NCI-H82 treated with DMSO at 0.1 percent for 48 hours (cell line): ENCODE results near the gene TRAF7.

Experiments used
- DNase-seq: peaks from one replicate; lab custom pipeline; 2025; ENCODE audit not compliant: unreplicated experiment; lab: John Stamatoyannopoulos, UW

The TRAF7 gene

DNA sequence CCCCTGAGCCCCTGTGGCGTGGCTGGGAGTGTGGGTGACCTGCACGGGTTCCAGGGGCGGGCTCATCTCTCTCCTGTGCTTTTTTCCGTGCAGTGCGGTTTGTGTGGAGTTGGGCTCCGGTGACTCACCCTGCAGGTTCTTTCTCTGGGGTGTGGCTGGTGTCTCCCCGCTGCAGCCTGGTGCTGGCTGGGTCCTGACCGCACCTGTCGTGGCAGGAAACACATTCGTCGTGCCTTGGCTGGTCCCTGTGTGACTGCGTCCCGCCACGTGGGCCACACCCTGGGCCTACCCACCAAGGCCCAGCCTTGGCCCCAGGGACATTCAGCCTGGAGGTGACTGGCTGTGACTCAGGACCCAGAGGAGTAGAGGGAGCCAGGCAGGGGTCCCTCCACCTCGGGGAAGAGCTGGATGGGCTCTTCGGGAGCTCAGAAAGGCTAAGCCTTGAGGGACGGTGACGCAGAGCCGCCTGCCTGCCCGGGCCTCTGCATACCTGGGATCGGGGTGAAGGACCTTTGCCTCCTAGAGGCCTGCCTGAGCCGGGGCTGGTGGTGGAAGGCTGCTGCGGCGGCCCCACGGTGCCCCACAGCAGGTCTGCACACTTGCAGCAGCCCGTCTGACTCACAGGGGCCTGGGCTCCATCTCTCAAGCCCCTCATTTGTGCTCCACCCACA is 7.8 kb downstream of the TRAF7 start:
- DNase-seq: no peak

DNA sequence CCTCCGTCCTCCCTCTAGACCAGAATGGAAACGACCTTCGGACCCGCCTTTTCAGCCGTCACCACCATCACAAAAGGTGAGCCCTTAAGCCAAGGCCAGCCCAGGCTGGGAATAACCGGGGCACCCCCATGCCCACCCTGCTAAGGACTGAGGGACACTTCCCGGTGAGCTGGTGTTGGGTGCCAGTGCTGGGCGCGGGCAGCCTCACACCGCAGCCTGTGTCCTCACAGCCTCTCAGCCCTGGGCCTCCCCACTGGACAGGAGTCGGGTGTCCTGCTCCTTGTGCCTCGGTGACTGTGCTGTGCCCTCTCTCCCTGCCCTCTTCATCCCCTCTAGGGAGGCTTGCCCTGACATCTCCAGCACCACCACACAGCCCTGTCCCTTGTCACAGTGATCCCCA is 10.3 kb downstream of the TRAF7 start:
- no peak for DNase-seq

- DNase-seq: no peak
Observed at GRCh38 chr16:2166263-2167067, 10.9 kb downstream of the TRAF7 start.

DNA sequence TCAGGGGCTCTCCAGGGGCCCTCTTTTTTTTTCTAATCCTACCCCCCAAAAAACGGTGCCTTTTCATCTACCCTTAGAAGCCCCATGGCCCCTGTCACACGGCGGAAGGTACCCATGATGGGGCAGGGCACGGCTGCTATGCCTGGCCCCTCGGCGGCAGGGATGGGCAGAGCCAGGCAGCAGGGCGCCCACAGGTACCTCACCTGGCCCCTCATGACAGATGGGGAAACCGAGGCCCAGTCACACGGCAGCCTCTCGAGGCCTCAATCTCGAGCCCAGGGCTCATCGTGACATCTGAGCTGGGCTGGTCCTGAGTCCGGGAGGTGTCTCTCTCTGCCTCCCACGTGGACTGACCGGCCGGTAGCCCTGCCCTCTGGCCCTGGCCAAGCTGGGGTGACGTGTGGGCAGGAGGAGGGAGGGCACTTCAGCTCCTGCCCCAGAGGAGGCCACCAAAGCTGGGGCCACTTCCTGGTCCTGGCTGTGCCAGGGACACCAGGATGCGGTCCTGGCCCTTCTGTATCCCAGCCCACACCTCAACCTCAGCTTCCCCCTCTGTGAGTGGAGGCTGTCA is 11.6 kb downstream of the TRAF7 start:
- no peak for DNase-seq

DNA sequence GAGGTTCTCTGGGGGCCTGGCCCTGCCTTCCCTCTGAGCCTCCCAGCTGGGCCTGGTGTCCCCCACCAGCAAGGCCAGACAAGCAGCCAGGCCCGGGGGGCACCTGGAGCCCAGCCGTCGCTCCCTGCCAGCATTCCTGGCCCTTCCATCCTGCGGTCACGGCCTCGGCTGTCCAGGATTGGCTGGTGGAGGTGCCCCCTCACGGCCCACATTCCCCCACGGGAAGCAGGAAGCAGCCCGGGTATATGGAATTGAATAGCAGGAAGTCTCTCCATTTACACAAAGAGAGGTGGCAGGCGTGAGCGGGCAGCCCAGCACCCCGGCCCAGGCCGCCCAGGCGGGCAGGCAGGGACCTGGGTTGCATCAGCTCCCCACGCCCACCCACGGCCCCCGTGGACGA is 14.5 kb downstream of the TRAF7 start:
- DNase-seq: no peak

DNA sequence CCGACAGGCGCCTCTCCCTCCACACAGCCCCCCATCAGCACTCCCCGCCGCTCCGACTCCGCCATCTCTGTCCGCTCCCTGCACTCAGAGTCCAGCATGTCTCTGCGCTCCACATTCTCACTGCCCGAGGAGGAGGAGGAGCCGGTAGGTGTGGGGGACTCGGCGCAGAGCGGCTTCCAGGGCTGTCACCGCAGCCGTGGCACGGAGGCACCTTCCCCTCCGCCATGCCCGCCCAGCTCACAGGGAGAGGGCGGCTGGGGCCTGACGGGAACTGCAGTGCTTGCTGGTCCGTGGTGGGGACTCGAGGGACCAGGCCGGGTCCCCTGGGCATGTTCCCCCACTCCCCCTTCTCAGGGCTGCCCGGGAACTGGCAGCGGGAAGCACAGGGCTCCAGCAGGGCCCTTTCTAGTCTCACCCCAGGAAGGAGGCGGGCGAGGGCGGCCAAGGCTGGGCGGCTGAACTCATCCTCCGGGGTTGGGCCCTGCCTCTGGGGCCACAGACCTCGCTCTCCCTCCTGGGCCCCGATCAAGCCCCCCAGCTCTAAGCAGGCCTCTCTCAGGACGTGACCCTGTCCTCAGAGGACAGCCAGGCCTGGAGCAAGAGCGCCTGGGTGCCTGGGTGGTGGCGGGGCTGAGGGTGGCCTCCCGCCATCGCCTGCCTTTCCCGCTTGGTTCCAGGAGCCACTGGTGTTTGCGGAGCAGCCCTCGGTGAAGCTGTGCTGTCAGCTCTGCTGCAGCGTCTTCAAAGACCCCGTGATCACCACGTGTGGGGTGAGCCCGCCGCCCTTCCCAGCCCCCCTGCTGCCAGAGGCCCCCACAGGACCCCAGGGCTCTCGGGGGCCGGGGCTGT is 15.2 kb downstream of the TRAF7 start:
- no peak for DNase-seq

- no peak for DNase-seq
Observed at GRCh38 chr16:2171601-2172178, 16.1 kb downstream of the TRAF7 start.

GRCh38 chr16:2172688-2173335 is 17.2 kb downstream of the TRAF7 start:
- no peak for DNase-seq

DNA sequence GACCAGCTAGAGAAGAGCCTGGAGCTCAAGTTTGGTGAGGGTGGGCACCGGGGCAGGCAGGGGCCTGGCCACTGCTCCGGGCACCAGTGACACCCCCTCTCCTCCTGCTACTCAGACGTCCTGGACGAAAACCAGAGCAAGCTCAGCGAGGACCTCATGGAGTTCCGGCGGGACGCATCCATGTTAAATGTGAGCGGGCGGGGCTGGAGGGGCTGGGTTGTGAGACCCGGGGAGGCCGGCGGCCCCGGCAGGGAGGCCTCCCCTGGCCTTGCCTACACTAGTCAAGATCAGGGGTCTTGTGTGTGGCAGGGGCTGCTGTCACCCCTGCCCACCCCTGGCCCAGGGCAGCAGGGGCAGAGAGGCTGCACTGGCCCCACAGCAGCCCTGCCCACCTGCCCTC is 17.8 kb downstream of the TRAF7 start:
- DNase-seq: no peak

DNA sequence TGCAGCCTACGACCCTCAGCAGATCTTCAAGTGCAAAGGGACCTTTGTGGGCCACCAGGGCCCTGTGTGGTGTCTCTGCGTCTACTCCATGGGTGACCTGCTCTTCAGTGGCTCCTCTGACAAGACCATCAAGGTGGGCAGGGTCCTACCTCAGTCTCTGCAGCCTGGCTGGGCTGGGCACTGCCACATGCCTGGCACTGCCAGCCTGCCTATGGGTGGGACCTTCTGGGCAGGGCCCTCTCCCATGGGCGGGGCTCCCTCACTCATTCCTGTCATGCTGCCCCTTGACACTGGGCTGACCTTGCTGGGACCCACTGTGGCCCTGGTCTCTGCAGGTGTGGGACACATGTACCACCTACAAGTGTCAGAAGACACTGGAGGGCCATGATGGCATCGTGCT is 18.3 kb downstream of the TRAF7 start:
- no peak for DNase-seq

DNA sequence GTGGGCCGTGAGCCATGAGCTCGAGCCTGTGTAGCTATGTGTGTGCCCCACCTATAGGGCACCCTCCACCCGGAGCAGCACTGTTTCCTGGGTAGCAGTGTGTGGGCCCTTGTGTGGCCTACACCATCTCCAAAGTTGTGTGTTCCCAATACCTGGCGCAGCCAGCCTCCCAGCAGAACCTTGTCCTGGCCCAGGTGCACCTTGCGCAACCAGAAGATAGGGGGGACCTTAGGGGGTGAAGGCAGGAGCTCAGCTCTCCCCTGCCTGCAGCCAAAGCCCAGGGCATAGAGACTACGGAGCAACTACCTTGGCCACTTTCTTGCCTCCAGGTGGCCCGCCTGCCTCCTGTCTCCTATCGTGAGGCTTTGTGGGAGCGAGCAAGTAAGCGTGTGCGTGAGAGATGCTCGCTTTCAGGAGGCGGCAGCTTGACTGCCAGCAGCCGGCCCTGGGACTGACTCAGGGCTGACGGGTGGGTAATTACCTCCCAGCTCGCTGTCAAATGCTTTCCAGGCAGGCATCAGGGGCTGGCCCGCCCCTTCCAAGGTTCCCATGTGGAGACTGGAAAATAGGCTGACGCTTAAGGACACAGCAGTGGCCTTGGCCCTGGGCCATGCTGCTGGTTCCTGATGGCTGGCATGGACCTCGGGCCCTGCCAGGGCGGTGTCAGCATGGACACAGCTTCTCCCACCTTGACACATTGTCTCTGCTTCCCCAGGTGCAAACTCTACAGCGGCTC is 19.0 kb downstream of the TRAF7 start:
- DNase-seq: no peak

- DNase-seq: no peak
Observed at GRCh38 chr16:2175454-2175853, 19.9 kb downstream of the TRAF7 start.

DNA sequence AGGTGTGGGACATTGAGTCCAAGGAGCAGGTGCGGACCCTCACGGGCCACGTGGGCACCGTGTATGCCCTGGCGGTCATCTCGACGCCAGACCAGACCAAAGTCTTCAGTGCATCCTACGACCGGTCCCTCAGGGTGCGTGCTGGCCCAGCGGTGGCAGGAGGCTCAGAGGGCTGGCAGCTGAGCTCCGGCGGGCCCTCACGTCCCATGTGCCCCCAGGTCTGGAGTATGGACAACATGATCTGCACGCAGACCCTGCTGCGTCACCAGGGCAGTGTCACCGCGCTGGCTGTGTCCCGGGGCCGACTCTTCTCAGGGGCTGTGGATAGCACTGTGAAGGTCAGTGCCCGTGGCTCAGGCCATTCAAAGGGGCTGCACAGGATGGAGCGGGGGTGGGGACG is 20.5 kb downstream of the TRAF7 start:
- no peak for DNase-seq

GRCh38 chr16:2177101-2177500 is 21.5 kb downstream of the TRAF7 start:
- no peak for DNase-seq

GRCh38 chr16:2177561-2177960 is 22.0 kb downstream of the TRAF7 start:
- DNase-seq: no peak

DNA sequence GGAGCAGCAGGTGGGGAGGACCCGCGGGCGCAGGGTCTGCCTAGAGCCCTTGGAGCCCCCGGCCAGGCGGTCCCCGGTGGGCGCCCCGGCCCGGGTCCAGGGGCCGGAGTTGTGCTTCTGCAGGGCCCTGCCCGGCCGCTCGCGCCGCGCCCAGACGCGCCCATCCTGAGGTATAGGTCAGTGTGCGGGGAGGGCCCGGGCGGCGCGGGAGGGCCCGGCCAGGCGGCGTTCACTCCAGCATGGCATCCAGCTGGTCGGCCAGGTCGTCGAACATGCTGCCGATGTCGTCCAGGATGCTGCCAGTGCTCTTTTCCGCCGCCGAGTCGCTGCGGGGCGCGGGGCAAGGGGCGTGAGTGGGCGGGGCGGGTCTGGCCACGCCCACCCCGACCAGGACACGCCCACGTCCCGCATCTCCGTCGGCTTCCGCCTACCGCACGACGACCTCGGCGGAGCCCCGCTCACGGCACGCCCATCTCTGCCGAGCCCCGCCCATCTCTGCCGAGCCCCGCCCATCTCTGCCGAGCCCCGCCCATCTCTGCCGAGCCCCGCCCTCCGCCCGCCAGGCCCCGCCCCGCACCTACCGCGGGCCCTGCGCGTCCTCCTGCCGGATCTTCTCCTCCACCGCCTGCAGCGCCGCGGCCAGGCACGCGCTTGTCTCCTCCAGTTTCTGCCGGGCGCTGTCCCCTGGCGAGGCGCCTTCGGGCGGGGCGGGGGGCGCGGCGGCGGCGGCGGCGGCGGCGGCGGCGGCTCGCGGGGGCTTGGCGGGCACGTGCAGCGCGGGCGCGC is 22.9 kb downstream of the TRAF7 start:
- no peak for DNase-seq

DNA sequence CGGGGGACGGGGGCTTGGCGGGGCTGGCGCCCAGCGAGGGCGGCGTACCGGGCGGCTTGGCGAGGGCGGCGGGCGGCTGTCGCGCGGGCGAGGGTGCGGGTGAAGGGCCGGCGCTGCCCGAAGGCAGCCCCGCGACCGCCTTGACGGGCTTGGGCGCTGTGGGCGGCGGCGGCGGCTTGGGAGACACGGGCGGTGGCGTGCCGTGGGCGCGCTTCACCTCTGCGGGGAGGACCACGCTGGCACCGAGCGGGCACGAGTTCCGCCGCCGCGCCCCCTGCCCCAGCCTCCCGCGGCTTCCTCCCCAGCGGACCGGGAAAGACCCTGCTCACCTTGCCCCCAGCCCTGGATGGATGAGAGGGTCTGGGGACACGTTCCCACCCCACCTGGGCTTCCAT is 23.5 kb downstream of the TRAF7 start:
- DNase-seq: no peak

DNA sequence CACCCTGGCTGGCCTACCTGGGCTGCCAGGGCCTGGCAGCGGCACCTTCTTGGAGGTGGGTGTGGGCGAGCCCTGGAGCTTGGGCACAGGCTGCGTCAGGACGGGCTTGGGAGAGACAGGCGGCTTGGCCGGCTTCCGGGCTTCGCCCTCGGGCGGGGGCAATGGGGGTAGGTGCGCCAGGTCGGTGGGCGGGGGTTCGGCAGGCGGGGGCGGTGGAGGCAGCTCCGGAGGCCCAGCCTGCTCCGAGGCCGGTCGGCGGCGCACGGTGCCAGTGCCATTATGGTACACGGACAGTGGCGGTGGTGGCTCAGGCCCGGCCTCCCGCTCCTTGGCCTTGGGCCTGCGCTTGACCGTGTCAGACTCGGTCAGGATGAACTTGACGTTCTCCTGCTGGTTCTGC is 24.0 kb downstream of the TRAF7 start:
- no peak for DNase-seq

- no peak for DNase-seq
Observed at GRCh38 chr16:2180461-2180860, 24.9 kb downstream of the TRAF7 start.
